22Rv1 (cell line): ENCODE data around the gene TARBP2.

Experiments used
- ZFX ChIP-seq: fragments of 450-650 bp; IDR thresholded peaks from 2 replicates; pipeline ENCODE4 v1.6.1; 2017; ENCODE audit warnings: antibody characterized with exemption, borderline replicate concordance
- TF ChIP-seq, protein P1 (sequence below): fragments of 450-650 bp; IDR thresholded peaks from 2 replicates; pipeline ENCODE4 v1.5.1; 2017; ENCODE audit warnings: mild to moderate bottlenecking

DNA sequence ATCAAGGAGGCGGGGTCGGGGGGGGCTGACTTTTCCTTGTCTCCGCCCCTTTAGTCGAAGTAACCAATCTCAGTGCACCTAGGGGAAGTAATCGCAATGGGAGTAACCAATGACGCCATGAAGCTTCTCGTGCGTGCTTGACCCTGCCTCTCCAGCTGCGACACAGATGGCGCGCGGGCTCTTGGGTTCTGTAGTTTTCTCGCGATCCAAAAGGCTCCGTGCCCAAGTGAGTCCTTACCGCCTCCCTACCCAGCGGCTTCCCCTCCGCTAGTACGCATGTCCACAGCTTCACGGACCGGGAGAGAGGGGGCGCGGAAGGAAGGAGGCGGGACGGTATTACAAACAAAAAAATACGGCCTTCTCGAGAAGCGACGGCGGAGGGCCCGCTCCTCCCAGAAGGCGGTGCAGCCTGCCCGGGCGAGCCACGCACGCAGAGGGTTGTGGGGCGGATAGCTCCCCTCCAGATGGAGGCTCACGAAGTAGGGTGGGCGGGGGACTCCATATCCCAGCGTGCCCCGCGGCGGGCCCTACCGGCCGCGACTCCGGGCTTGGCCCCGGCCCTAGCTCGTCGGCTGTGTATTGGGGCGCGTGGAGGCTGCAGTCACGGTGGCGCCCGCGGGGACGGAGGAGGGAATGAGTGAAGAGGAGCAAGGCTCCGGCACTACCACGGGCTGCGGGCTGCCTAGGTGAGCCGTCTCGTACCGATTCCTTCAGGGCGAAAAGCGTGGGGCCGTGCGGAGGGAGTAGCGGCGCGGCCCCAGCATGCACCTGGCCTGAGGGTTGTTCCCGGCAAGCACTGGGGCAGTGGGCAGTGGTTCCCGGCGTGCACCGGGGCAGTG, at the start of gene TARBP2:
- TF ChIP-seq, protein P1, sequence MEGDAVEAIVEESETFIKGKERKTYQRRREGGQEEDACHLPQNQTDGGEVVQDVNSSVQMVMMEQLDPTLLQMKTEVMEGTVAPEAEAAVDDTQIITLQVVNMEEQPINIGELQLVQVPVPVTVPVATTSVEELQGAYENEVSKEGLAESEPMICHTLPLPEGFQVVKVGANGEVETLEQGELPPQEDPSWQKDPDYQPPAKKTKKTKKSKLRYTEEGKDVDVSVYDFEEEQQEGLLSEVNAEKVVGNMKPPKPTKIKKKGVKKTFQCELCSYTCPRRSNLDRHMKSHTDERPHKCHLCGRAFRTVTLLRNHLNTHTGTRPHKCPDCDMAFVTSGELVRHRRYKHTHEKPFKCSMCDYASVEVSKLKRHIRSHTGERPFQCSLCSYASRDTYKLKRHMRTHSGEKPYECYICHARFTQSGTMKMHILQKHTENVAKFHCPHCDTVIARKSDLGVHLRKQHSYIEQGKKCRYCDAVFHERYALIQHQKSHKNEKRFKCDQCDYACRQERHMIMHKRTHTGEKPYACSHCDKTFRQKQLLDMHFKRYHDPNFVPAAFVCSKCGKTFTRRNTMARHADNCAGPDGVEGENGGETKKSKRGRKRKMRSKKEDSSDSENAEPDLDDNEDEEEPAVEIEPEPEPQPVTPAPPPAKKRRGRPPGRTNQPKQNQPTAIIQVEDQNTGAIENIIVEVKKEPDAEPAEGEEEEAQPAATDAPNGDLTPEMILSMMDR, result peak; percentile 18; the same call in 1 of the 2 replicates
- TF ChIP-seq ZFX, result 0 out of 2 replicates have a peak, but pooled peaks have one; percentile 64
